ENCODE data around the gene THY1. TPM values are rescaled to one million over a fixed set of nuclear protein-coding genes. Genes with fewer than 3 reads are reported as not detected.

The THY1 gene
- total RNA-seq, 1 experiment from 2014 or later, result 333 TPM

DNA sequence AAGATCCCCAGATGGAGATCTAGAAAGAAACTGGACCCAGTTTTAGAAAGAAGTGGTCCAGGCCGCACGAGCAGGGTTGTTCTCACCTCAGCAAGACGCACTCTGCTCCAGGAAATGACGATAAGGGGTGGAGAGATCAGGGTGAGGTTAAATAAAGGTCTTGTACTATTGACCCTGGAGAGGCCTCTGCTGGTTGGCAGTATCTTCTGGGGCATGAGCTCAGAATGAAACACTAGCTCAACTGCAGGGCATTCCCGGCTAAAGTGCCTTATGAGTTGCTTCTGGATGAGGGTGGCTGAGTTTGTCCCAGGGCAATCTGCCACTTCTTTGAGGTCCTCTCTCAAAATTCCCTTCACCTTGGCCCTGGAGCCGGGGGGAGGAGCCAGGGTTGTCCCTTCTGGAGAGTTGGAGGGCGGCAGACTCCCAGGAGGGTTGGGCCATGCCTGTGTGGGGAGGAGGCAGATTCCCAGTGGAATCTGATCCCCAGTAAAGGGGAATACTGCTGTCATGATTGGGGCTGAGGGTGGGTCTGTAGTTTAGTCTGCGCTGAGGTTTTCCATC, 52.4 kb downstream of the THY1 start:
- peak; percentile 31 for DNase-seq (ENCODE audit: low read depth)

DNA sequence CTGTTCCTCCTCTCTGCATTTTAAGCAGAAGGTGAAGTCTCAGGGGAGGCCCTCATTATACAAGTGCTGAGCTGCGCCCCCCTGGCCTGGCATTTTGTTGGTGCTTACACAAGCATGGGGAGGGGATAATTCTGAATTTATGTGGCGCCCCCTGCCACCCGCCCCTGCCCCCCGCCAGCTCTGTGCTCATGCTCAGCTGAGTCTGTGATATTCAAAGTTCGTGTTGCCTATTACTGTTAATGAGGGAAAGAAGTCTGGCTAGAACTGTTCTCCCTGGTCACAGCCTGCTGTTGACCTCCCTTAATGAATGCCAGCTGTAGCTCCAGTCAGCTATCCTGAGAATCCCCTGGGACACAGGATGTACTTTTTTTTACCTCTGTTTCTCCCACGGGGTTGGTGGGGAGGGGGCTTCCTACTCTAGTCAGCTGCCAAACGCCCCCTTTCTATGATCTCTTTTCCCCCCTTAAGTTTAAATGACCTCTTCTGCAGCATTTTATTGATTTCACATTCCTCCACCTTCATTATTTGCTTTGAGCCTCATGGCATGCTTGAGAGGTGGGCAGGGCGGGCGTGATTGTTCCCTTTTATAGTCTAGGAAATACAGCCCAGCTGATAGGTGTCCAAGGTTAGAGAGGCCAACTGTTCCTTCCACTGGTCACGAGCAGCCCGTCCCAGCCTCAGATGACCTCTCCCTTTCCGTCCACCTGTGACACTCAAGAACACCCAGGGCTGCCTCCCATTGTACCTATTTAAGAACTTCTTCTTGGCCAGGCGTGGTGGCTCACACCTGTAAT, 53.6 kb downstream of the THY1 start:
- DNase-seq (ENCODE audit: low read depth), result no peak

DNA sequence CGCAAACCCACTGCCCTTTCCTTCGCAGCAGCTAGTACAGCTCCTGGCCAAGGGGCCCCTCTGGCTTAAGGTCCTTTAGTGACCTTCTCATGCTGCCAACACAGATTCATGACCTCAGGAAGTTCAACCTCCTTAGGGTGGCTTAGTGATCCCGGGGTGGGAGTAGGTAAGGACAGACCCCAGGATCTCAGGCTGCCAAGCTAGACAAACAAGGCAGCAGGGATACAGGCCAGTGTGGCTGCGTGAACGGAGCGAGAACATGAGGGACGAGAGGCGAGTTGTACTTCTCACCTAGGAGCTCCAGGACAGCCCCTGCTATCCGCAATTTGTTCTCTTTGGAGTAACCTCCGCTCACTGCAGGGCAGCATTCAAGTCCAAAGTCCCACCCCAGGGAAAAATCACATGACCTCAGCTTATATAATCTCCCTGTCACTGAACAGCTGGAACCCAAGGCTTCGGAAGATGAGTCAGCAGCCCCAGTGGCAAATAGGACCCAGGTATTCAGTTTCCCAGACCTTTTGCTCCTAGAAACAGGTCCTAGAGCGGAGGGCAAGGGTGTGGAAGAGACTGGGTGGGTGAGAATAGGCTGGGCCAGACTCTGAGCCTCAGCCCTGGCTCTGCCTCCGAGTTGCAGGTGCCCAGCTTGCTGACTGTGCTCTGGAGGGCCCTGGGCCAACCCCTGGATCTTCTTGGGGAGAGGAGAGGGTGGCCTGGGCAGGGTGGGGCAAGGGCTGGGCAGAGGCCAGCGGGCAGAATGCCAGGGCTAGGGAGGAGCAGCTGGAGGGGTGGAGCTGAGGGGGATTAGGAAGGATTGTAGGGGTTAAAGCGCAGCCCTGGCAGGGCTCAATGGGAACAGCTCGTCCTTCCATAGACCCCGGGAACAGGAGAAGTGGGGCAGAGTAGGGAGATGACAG, 54.6 kb downstream of the THY1 start:
- DNase-seq (ENCODE audit: low read depth), result peak; percentile 87

DNA sequence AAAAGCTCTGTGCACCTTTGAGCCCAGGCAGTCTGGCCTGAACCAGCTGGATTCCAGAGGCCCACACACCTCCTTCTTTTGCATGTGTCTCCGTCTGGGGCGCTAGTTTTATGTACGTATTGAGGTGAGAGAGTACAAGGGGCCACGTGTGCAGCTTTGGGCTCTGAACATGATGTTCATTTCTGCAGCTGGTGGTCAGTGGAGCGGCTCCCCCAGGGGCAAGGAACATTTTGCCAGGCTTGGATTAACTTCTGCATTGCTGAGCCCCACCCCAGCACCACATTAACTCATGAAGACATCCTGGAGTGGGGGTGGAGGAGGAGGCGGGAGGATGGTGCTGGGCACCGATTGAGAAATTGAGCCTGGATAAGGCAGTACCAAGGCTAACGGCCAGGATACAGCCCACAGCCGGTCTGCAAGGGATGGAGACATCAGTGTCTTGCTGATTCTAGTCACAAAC, 55.3 kb downstream of the THY1 start:
- DNase-seq (ENCODE audit: low read depth), result peak; percentile 74

Other genes starting within 250 kb of the THY1 start
- not detected in 2 replicates for gene NHERF4, start 237.7 kb downstream of the THY1 start, total RNA-seq (2014; rRNA removed)
- gene CBL, start 216.8 kb downstream of the THY1 start, total RNA-seq (2014; rRNA removed), result 18.1 and 18.3 TPM in 2 replicates
- gene MCAM, start 106.0 kb downstream of the THY1 start, total RNA-seq (2014; rRNA removed), result 11.0 and 29.5 TPM in 2 replicates
- gene RNF26, start 88.6 kb downstream of the THY1 start, total RNA-seq (2014; rRNA removed), result 7.3 and 9.3 TPM in 2 replicates
- gene C1QTNF5, start 82.3 kb downstream of the THY1 start, total RNA-seq (2014; rRNA removed), result 9.1 and 9.9 TPM in 2 replicates
- not detected in 2 replicates for gene MFRP, start 76.5 kb downstream of the THY1 start, total RNA-seq (2014; rRNA removed)
- gene USP2, start 41.5 kb downstream of the THY1 start, total RNA-seq (2014; rRNA removed), result 1.7 and 4.0 TPM in 2 replicates